K562 (cell line): ENCODE data around the gene CRHR1. TPM values are rescaled to one million over a fixed set of nuclear protein-coding genes. Genes with fewer than 3 reads are reported as not detected.

Experiments used
- ATAC-seq: fragments of 200-7000 bp; cut with Tn5 transposase; 3 replicates; pipeline ENCODE4 v1.9.1; 2020; ENCODE audit warnings: moderate library complexity
- BruUV-seq: library from RNA; stranded (reverse); fragments of 400-500 nt; replicated peaks from 2 replicates; lab custom pipeline; 2021; lab: Mats Ljungman, UMichigan
- CTCF ChIA-PET: fragments of 300-600 bp; formaldehyde crosslinking; extraction: SDS; loops from one replicate; lab custom pipeline; 2021; ENCODE audit warnings: low intra/inter-chr PET ratio; lab: Yijun Ruan, JAX
- POLR2A ChIA-PET: fragments of 300-600, 350-650 bp; sonication (Branson Sonifier 250); formaldehyde crosslinking; extraction: SDS; loops from one replicate; lab custom pipeline; 2021; ENCODE audit warnings: antibody characterized with exemption, inconsistent platforms; lab: Yijun Ruan, JAX
- DNase-seq, 4 experiments: peaks; one replicate each; pipeline versions ENCODE4 v3.0.0 to v3.0.0-alpha.2; 2011 to 2018; ENCODE audit warnings: low spot score in 3 of 4, mixed read lengths in 3 of 4; ENCODE audit errors: extremely low read depth in 1 of 4
- FAIRE-seq: peaks from 2 replicates; lab custom pipeline; 2011; peaks lifted over from hg19 to GRCh38; lab: Jason Lieb, UNC
- H2AFZ ChIP-seq: 2 replicates; pipeline ENCODE4 v1.6.0; 2011; ENCODE audit warnings: low read depth, low read length, control low read depth, inconsistent platforms
- H3K27ac ChIP-seq: fragments of 200-600 bp; 3 replicates; pipeline ENCODE4 v1.8.0; 2011; ENCODE audit warnings: low read depth, mild to moderate bottlenecking, control low read depth, inconsistent platforms, low read length, moderate library complexity, mixed read lengths; ENCODE audit errors: extremely low read depth
- H3K27me3 ChIP-seq, 2 experiments: fragments of 300-600 bp in 1 of 2; 2 replicates in 1 of 2; 3 replicates in 1 of 2; pipeline versions ENCODE4 v1.6.0 to v1.8.0; 2011; ENCODE audit warnings: inconsistent platforms in 2 of 2, low read length in 2 of 2, mild to moderate bottlenecking in 1 of 2, mixed read lengths in 1 of 2, moderate library complexity in 1 of 2; ENCODE audit not compliant: control insufficient read depth in 2 of 2, insufficient read depth in 2 of 2
- H3K36me3 ChIP-seq: fragments of 300-600 bp; 3 replicates; pipeline ENCODE4 v1.8.0; 2011; ENCODE audit warnings: mild to moderate bottlenecking, low read length, inconsistent platforms; ENCODE audit not compliant: control insufficient read depth, insufficient read depth
- H3K4me1 ChIP-seq, 2 experiments: fragments of 200-600 bp in 1 of 2; replicated peaks in 1 of 2; 2 replicates in 1 of 2; 3 replicates in 1 of 2; pipeline versions ENCODE4 v1.5.1 to v1.8.0; 2011; ENCODE audit warnings: inconsistent platforms in 2 of 2, low read length in 2 of 2, mild to moderate bottlenecking in 1 of 2, mixed read lengths in 1 of 2, moderate library complexity in 1 of 2; ENCODE audit not compliant: control insufficient read depth in 2 of 2, insufficient read depth in 2 of 2
- H3K4me2 ChIP-seq: 2 replicates; pipeline ENCODE4 v1.6.1; 2011; ENCODE audit warnings: low read length, control low read depth, inconsistent platforms, mixed read lengths; ENCODE audit not compliant: insufficient read depth
- H3K4me3 ChIP-seq: fragments of 200-600 bp; sonication (generic), shearing (Covaris generic); 2 replicates; pipeline ENCODE4 v1.5.1; 2016; ENCODE audit warnings: control low read depth, inconsistent platforms
- H3K79me2 ChIP-seq: fragments of 200-600 bp; 3 replicates; pipeline ENCODE4 v1.8.0; 2011; ENCODE audit warnings: low read length, inconsistent platforms; ENCODE audit not compliant: control insufficient read depth, insufficient read depth
- H3K9ac ChIP-seq, 2 experiments: 2 replicates each; pipeline versions ENCODE4 v1.6.0 to v1.6.1; 2011; ENCODE audit warnings: low read depth in 2 of 2, low read length in 2 of 2, control low read depth in 1 of 2, inconsistent platforms in 1 of 2, mild to moderate bottlenecking in 1 of 2, mixed read lengths in 1 of 2; ENCODE audit not compliant: insufficient read depth in 1 of 2
- H3K9me1 ChIP-seq: one replicate; pipeline ENCODE4 v1.6.0; 2011; ENCODE audit warnings: inconsistent platforms, mild to moderate bottlenecking, low read length, moderate library complexity; ENCODE audit not compliant: control insufficient read depth, insufficient read depth
- H3K9me3 ChIP-seq: replicated peaks from 2 replicates; pipeline ENCODE4 v1.5.1; 2011; ENCODE audit warnings: low read depth, low read length, inconsistent platforms; ENCODE audit not compliant: control insufficient read depth, insufficient read depth
- H4K20me1 ChIP-seq: replicated peaks from 2 replicates; pipeline ENCODE4 v1.6.1; 2011; ENCODE audit warnings: low read length, inconsistent platforms, mixed read lengths; ENCODE audit not compliant: control insufficient read depth, insufficient read depth
- EHMT2 ChIP-seq: fragments of 450-650 bp; IDR thresholded peaks from 2 replicates; pipeline ENCODE4 v1.6.1; 2018; ENCODE audit warnings: antibody characterized with exemption
- ETS2 ChIP-seq: IDR thresholded peaks from 2 replicates; pipeline ENCODE4 v1.6.1; 2016; ENCODE audit warnings: borderline replicate concordance, missing genetic modification characterization, mild to moderate bottlenecking, moderate library complexity, missing compliant biosample characterization; ENCODE audit not compliant: poor library complexity, severe bottlenecking
- GMEB1 ChIP-seq: fragments of 250-450 bp; sonication (Bioruptor Pico); IDR thresholded peaks from 2 replicates; pipeline ENCODE4 v1.4.0; 2020; ENCODE audit warnings: mild to moderate bottlenecking
- ILK ChIP-seq: fragments of 450-650 bp; IDR thresholded peaks from 2 replicates; pipeline ENCODE4 v1.6.1; 2016; ENCODE audit warnings: missing genetic modification characterization, low read depth, mild to moderate bottlenecking, missing compliant biosample characterization, moderate library complexity, borderline replicate concordance
- MTA3 ChIP-seq: fragments of 450-650 bp; formaldehyde crosslinking; IDR thresholded peaks from 2 replicates; pipeline ENCODE4 v1.6.1; 2017; ENCODE audit warnings: mild to moderate bottlenecking, borderline replicate concordance
- MXD1 ChIP-seq: fragments of 250-450 bp; sonication (Bioruptor Pico); IDR thresholded peaks from 2 replicates; pipeline ENCODE4 v1.8.0; 2021; ENCODE audit warnings: borderline replicate concordance, mild to moderate bottlenecking, moderate library complexity; ENCODE audit not compliant: poor library complexity, severe bottlenecking
- PHB ChIP-seq: fragments of 250-450 bp; sonication (Bioruptor Pico); IDR thresholded peaks from 2 replicates; pipeline ENCODE4 v1.5.0; 2021
- SREBF1 ChIP-seq: fragments of 150-350 bp; IDR thresholded peaks from 2 replicates; pipeline ENCODE4 v1.6.1; 2014; ENCODE audit warnings: antibody characterized with exemption, low read depth, low read length, borderline replicate concordance
- STAG1 ChIP-seq: sonication (generic); formaldehyde crosslinking; IDR thresholded peaks from 2 replicates; pipeline ENCODE4 v1.5.0; 2020; ENCODE audit warnings: missing genetic modification reagents, borderline replicate concordance
- ZBTB17 ChIP-seq: fragments of 450-650 bp; formaldehyde crosslinking; IDR thresholded peaks from 2 replicates; pipeline ENCODE4 v1.4.0; 2020; ENCODE audit warnings: mild to moderate bottlenecking
- ZNF280B ChIP-seq: fragments of 250-450 bp; sonication (Bioruptor Pico); IDR thresholded peaks from 2 replicates; pipeline ENCODE4 v1.5.1; 2021; ENCODE audit warnings: mild to moderate bottlenecking
- ZNF282 ChIP-seq: sonication (generic); formaldehyde crosslinking; IDR thresholded peaks from 2 replicates; pipeline ENCODE4 v1.8.1; 2023; ENCODE audit warnings: missing genetic modification reagents
- ZNF551 ChIP-seq: fragments of 250-450 bp; sonication (Bioruptor Pico); IDR thresholded peaks from 2 replicates; pipeline ENCODE4 v1.5.0; 2021; ENCODE audit warnings: mild to moderate bottlenecking, moderate library complexity
- ZNF583 ChIP-seq: fragments of 250-450 bp; sonication (Bioruptor Pico); IDR thresholded peaks from 2 replicates; pipeline ENCODE4 v1.4.0; 2020
- ZNF655 ChIP-seq: fragments of 250-450 bp; sonication (Bioruptor Pico); IDR thresholded peaks from 2 replicates; pipeline ENCODE4 v1.5.0; 2021
- WGBS: fragments of 100-300 bp; shearing (Covaris generic); methylation state at CpG from one replicate; pipeline ENCODE4 v1.1.6; 2016; ENCODE audit warnings: low coverage, mixed read lengths; ENCODE audit not compliant: insufficient coverage; ENCODE audit errors: missing lambda C conversion rate; 5-methylcytosine and 5-hydroxymethylcytosine counted together
- in situ Hi-C: fragments of 300-500 bp; cut with MboI; formaldehyde crosslinking; loops from 4 replicates; pipeline ENCODE4 v1.15.0; 2018; ENCODE audit warnings: inconsistent platforms, mixed read lengths
- intact Hi-C: fragments of 100-400 bp; cut with micrococcal nuclease; formaldehyde crosslinking; loops from 2 replicates; pipeline ENCODE4 v1.14.2; 2022
- polyA plus RNA-seq, 8 experiments: library from polyadenylated mRNA; depleted of rRNA in 4 of 8; stranded (reverse) in 5 of 8; unstranded in 3 of 8; fragments of >200 nt; fragmentation: Nextera tagmentation in 2 of 8; fragmentation: Illumina TruSeq in 1 of 8; extraction: Ambion mirVana in 2 of 8; extraction: Trizol in 1 of 8; gene quantifications; 2 replicates each; pipeline versions ENCODE4 v1.2.1 to v1.2.3, GENCODE V29; 2011 to 2014; ENCODE audit warnings: inconsistent platforms in 1 of 8, missing spikeins in 1 of 8
- total RNA-seq, 7 experiments: library from RNA; depleted of rRNA in 6 of 7; stranded (reverse); fragments of >200 nt in 6 of 7; fragmentation: Illumina TruSeq in 2 of 7; extraction: Trizol in 2 of 7; gene quantifications; 2 replicates each; pipeline versions ENCODE4 v1.2.1 to v1.2.3, GENCODE V29; 2011 to 2021; ENCODE audit warnings: low replicate concordance in 1 of 7

CRHR1 gene
- total and polyA plus RNA-seq, 9 of the 15 experiments (the other 6 are each of a cell fraction or from before 2014, with no cell fraction given): 0.05 TPM; not detected in 8

- Histone ChIP-seq H3K4me1 (peaks cover 0 to 13% of the 10 kb centered on the region in 2 experiments; a peak in 1 of 5 replicates), H3K79me2 (no peaks in the 10 kb centered on the region), H3K9me1 (no peaks in the 10 kb centered on the region), H4K20me1 (no peaks in the 10 kb centered on the region; the same call in 1 of the 2 replicates)
- intact Hi-C loops: no loop called here
- CTCF ChIA-PET: no interaction called here
- no peak for FAIRE-seq
- TF ChIP-seq ZNF583 (CRISPR knock-in tag) (no peak), ILK (tag) (no peak), GMEB1 (no peak), ZNF551 (CRISPR knock-in tag) (no peak), MXD1 (CRISPR knock-in tag) (no peak), STAG1 (CRISPR knock-in tag) (no peak), EHMT2 (no peak), ZNF655 (CRISPR knock-in tag) (no peak), SREBF1 (no peak), ZBTB17 (CRISPR knock-in tag) (no peak), ETS2 (tag) (no peak), MTA3 (no peak), PHB (CRISPR knock-in tag) (no peak), ZNF280B (CRISPR knock-in tag) (no peak), ZNF282 (CRISPR knock-in tag) (no peak)
- TF ChIP-seq, all 486 proteins: peak for 0
- BruUV-seq: no TSS peak
- POLR2A ChIA-PET: interaction anchor here (0.6 kb wide), 1 partner anchor 46 kb away, joined by 5 read pairs; no protein-coding TSS in a partner anchor
- Histone ChIP-seq H3K9ac (no peak overlapping the region), H3K27ac (no peak overlapping the region), H3K36me3 (no peaks in the 10 kb centered on the region), H3K4me2 (no peak overlapping the region), H3K9me3 (no peaks in the 10 kb centered on the region), H2AFZ (no peak overlapping the region), H3K4me3 (no peak overlapping the region), H3K27me3 (peaks cover 12 to 67% of the 10 kb centered on the region in 2 experiments; a peak in 4 of 5 replicates)
- no peak for ATAC-seq
- WGBS: 6% methylated on average over 35 of the region's 35 CpGs
- no peak for DNase-seq
- in situ Hi-C loops: loop anchor here (25.0 kb wide), 1 partner anchor 433 kb away; no protein-coding TSS in a partner anchor
Observed at GRCh38 chr17:45845376-45846185, 61.5 kb downstream of the CRHR1 start.
